Activated T-cell treated with anti-CD3 and anti-CD28 coated beads, Interleukin-2, amount 50 U/mL, for 72 hours (primary cell): Measurements from ENCODE around the gene CPXCR1. TPM values are rescaled to one million over a fixed set of nuclear protein-coding genes. Genes with fewer than 3 reads are reported as not detected.
A peak's percentile ranks its signal among the peaks of the same experiment; 100 is the strongest.
"Not testable (repeated sequence)": the region's sequence is repeated elsewhere in the genome, so short reads cannot be mapped to it uniquely, and the experiment has no call there.

Experiments used
- ATAC-seq, 2 donors: fragments of 150-1000 bp; cut with Tn5 transposase; replicated peaks in 1 of 2; 2 replicates each; pipeline ENCODE4 v1.10.0; 2021; ENCODE audit warnings: moderate library complexity in 2 of 2, mild to moderate bottlenecking in 1 of 2
- DNase-seq, 2 donors: peaks; one replicate each; pipeline ENCODE4 v3.0.0; 2021 to 2022; ENCODE audit warnings: mixed read lengths in 1 of 2
- H3K27ac Mint-ChIP-seq: one replicate; pipeline ENCODE4 v1.8.0; 2022; ENCODE audit warnings: mild to moderate bottlenecking, moderate library complexity, mixed read lengths
- H3K27me3 Mint-ChIP-seq: one replicate; pipeline ENCODE4 v1.8.0; 2022; ENCODE audit warnings: low read depth, mixed read lengths
- H3K36me3 Mint-ChIP-seq, 2 donors: one replicate each; pipeline ENCODE4 v1.8.0; 2022; ENCODE audit warnings: mixed read lengths in 2 of 2, mild to moderate bottlenecking in 1 of 2; ENCODE audit not compliant: insufficient read depth in 2 of 2
- H3K4me1 Mint-ChIP-seq: one replicate; pipeline ENCODE4 v1.8.0; 2022; ENCODE audit warnings: low read depth, mixed read lengths
- H3K4me3 Mint-ChIP-seq, 2 donors: one replicate each; pipeline ENCODE4 v1.8.0; 2022; ENCODE audit warnings: mild to moderate bottlenecking in 2 of 2, mixed read lengths in 2 of 2, moderate library complexity in 2 of 2
- H3K9me3 Mint-ChIP-seq, 2 donors: one replicate each; pipeline ENCODE4 v1.8.0; 2022; ENCODE audit warnings: mixed read lengths in 2 of 2
- total RNA-seq, 2 donors: library from RNA; stranded (reverse); gene quantifications; one replicate each; pipeline ENCODE4 v1.2.3, GENCODE V29; 2022

The CPXCR1 gene
- not detected for total RNA-seq

- DNase-seq (no peak), ATAC-seq (no peak)
- Mint-ChIP-seq H3K4me3 (peak within 1 kb of the TSS in 1 of 2 donors; percentile 3), H3K4me1 (peaks cover 9% of the 10 kb centered on the region), H3K27me3 (no peaks in the 10 kb centered on the region), H3K36me3 (no peaks in the 10 kb centered on the region), H3K9me3 (peaks cover 2 to 6% of the 10 kb centered on the region in 2 donors), H3K27ac (no peak within 1 kb of the TSS)
Observed at GRCh38 chrX:88746925-88747324, at the start of gene CPXCR1. Gene CPXCR1, plus strand, starts transcription at chrX:88747225. Its CDS starts 6,190 bp downstream, at chrX:88753415.

DNA sequence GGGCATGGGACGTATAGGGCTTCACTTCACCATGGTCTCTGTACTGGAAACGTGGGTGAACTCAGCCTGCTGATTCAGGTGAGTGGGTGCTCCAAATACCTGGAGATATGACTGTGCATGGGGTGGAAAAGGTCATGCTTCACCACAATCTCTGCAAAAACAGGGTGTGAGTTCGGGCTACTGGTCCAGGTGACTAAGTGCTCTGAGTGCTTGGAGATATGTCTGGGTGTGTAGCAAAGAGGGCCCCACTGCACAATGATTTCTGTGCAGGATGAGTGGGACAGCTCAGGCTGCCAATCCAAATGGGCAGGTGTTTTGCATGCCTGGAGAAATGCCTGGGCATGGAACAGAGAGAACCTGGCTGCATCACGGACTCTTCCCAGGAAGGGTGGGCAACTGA is 11.2 kb upstream of the CPXCR1 start:
- H3K4me1 Mint-ChIP-seq, result no peaks in the 10 kb centered on the region
- no peaks in the 10 kb centered on the region for H3K36me3 Mint-ChIP-seq
- ATAC-seq, result peak in 1 of 2 donors; percentile 64
- no peak overlapping the region for H3K4me3 Mint-ChIP-seq
- H3K27me3 Mint-ChIP-seq, result no peaks in the 10 kb centered on the region
- no peak overlapping the region for H3K27ac Mint-ChIP-seq
- no peak for DNase-seq
- H3K9me3 Mint-ChIP-seq, result peaks cover 0 to 2% of the 10 kb centered on the region in 2 donors

GRCh38 chrX:88746215-88746614 is 810 bp upstream of the CPXCR1 start:
- not testable (repeated sequence) for H3K4me1 Mint-ChIP-seq, H3K36me3 Mint-ChIP-seq, H3K9me3 Mint-ChIP-seq, ATAC-seq, DNase-seq, H3K27ac Mint-ChIP-seq, H3K27me3 Mint-ChIP-seq, H3K4me3 Mint-ChIP-seq

- not testable (repeated sequence) for H3K4me3 Mint-ChIP-seq, H3K27me3 Mint-ChIP-seq, H3K4me1 Mint-ChIP-seq, H3K9me3 Mint-ChIP-seq, DNase-seq, ATAC-seq, H3K36me3 Mint-ChIP-seq, H3K27ac Mint-ChIP-seq
Observed at GRCh38 chrX:88752339-88752738, 5.3 kb downstream of the CPXCR1 start.

GRCh38 chrX:88789825-88790224 is 42.8 kb downstream of the CPXCR1 start:
- H3K4me3 Mint-ChIP-seq, result no peak overlapping the region
- no peak for DNase-seq
- H3K27ac Mint-ChIP-seq, result no peak overlapping the region
- H3K27me3 Mint-ChIP-seq, result no peaks in the 10 kb centered on the region
- peaks cover 0 to 2% of the 10 kb centered on the region in 2 donors for H3K36me3 Mint-ChIP-seq
- H3K9me3 Mint-ChIP-seq, result peaks cover 2 to 9% of the 10 kb centered on the region in 2 donors
- no peak for ATAC-seq
- H3K4me1 Mint-ChIP-seq, result no peaks in the 10 kb centered on the region
